GM12865 (cell line): ENCODE measurements around the gene AGBL4.
"Not testable (repeated sequence)": the region's sequence is repeated elsewhere in the genome, so short reads cannot be mapped to it uniquely, and the experiment has no call there.

ENCODE experiments used
- DNase-seq: peaks from one replicate; pipeline ENCODE4 v3.0.0; 2010; ENCODE audit warnings: low read depth
- H3K4me3 ChIP-seq: 2 replicates; pipeline ENCODE4 v1.5.1; 2011; ENCODE audit warnings: mild to moderate bottlenecking, low read depth, low read length, control low read depth
- TF ChIP-seq, protein P1 (sequence below): IDR thresholded peaks from 2 replicates; pipeline ENCODE4 v1.5.1; 2011; ENCODE audit warnings: low read length, control low read depth, low read depth, inconsistent platforms; ENCODE audit not compliant: insufficient read depth; ENCODE audit errors: missing control alignments

AGBL4 gene

DNA sequence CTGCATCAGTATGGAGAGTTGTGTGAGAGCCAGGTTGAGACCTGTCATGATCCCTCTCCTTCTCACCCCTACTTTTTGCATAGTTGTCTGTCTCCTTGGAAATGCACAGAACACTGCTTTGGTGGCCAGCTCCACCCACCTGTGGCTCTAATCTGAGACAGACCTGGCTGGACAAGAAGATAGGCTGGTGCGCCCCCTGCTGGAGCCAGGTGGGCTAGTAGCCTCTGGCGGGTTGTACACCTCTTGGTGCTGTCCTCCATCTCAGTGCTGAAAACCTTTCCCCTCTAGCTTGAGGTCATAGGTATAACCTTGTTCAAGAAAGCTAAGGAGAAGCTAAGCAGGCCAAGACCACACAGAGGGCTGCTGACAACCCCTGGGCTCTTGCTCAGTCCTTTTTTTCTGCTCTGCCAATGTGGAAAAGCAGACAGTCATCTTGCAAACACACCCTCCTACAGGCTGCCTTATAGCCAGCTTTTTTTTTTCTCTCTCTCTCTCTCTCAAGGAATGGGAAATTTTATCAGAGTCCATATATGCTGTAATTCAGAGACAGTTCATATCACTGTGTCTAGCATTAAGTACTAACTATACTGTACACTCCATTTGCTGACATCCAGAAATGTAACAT is 1492.9 kb downstream of the AGBL4 start:
- H3K4me3 ChIP-seq: no peak overlapping the region
- TF ChIP-seq, protein P1, sequence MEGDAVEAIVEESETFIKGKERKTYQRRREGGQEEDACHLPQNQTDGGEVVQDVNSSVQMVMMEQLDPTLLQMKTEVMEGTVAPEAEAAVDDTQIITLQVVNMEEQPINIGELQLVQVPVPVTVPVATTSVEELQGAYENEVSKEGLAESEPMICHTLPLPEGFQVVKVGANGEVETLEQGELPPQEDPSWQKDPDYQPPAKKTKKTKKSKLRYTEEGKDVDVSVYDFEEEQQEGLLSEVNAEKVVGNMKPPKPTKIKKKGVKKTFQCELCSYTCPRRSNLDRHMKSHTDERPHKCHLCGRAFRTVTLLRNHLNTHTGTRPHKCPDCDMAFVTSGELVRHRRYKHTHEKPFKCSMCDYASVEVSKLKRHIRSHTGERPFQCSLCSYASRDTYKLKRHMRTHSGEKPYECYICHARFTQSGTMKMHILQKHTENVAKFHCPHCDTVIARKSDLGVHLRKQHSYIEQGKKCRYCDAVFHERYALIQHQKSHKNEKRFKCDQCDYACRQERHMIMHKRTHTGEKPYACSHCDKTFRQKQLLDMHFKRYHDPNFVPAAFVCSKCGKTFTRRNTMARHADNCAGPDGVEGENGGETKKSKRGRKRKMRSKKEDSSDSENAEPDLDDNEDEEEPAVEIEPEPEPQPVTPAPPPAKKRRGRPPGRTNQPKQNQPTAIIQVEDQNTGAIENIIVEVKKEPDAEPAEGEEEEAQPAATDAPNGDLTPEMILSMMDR: peak; percentile 81
- DNase-seq: peak; percentile 70

DNA sequence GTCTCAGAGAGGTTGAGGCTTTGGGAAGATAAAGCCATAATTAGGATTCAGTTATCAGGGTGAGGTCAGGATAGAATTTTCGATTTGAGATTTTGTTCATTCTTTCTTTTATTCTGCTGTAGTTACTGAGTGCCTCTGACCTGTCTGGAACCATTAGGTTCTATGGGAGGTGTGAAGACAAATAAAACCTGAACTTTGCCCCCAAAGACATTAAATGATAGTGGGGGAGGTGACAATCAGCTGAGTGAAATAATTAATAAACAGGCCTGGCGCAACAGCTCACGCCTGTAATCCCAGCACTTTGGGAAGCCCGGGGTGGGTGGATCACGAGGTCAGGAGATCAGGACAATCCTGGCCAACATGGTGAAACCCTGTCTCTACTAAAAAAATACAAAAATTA is 1496.7 kb downstream of the AGBL4 start:
- no peak overlapping the region for H3K4me3 ChIP-seq
- no peak for DNase-seq
- TF ChIP-seq, protein P1: no peak

DNA sequence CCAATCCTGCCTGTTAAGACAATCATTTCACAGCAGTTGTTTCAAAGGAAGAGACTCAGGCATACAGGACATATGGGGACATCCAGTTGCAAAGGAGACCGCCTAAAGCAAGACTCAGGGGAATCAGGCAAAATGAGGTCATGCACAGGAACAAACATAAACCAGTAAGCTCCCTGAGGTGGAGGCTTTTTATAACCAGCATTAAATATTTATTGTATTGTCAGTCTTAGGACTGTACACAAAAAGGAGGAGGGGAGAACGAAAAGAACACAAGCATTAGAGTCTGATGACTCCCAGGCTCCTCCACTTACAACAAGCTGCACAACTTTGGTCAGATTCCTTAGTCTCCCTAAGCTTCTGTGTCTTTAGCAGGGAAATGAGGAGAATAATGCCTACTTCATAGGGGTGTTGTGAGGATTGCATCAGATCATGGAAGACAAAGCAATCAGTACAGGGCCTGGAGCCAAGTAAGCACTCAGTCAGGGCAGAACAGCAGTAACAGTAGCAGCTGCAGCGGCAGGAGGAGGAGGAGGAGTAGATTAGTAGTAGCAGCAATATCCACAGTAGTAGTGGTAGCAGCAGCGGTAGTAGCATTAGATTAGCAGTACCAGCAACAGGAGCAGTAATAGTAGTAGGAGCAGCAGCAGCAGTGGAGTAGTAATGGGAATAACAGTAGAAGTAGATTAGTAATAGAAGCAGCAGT is 1497.6 kb downstream of the AGBL4 start:
- no peak overlapping the region for H3K4me3 ChIP-seq
- TF ChIP-seq, protein P1: no peak
- DNase-seq: no peak

DNA sequence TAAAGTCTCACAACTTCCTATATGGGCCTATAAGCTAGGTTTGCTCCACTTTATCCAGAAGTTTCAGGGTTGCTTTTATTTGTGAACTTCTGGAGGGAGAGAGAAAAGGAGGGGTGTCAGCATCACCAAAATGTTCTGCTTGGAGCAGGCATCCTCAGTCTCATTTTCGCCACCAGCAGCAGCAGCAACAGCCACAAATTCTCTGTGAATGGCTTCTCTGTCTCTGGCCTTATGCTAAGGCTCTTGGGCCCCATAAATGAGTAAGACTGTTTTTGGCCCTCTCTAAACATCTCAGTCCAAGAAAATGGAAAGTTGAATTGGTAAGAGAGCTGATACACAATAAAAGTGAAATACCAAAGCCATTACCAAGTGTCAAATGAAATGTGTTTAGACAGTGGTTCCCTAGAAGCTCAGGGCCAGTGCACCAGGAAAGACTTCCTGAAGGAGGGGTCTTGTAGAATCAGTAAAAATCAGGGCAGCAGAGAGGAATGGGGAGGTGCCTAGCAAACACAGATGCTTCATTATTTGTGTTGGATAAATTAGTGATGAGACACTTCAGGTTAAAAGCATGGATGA is 1498.8 kb downstream of the AGBL4 start:
- TF ChIP-seq, protein P1: no peak
- no peak overlapping the region for H3K4me3 ChIP-seq
- DNase-seq: no peak

DNA sequence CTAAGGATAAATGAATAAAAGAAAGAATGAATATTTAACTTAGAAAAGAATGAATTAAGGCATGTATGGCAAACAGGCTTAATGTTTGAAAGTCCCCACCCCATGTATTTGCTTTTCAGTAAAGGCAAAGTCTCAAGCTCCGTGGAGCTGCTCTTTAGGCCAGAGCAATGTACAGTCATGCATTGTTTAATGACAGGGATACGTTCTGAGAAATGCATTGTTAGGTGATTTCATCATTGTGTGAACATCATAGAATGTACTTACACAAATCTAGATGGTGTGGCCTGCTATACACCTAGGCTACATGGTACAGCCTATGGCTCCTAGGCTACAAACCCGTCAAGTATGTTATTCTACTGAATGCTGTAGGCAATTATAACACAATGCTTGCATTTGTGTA is 1500.2 kb downstream of the AGBL4 start:
- no peak overlapping the region for H3K4me3 ChIP-seq
- no peak for DNase-seq
- TF ChIP-seq, protein P1: no peak

DNA sequence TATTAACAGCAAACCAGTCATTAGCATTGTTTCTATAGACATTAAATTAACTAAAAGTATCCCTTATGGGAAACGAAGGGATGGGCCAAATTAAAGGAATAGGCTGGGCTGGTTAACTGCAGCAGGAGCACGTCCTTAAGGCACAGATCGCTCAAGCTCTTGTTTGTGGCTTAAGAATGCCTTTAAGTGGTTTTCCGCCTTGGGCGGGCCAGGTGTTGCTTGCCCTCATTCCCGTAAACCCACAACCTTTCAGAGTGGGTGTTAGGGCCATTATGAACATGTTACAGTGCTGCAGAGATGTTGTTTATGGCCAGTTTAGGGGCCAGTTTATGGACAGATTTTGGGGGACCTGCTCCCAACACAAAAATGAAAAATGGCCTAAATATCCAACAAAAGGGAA is 1503.9 kb downstream of the AGBL4 start:
- H3K4me3 ChIP-seq, DNase-seq: not testable (repeated sequence)

DNA sequence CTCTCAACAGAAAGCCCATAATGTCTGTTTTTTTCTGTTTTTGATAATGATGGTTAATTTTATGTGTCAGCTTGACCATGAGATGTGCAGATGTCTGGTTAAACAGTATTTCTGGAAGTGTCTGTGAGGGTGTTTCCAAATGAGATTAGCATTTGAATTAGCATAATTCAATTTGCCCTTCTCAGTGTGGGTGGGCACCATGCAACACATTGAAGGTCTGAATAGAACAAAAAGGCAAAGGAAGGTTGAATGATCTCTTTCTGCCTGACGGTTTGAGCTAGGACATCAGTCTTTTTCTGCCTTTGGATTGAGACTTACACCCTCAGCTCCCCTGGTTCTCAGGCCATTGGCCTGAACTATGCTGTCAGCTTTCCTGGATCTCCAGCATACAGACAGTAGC is 1516.9 kb downstream of the AGBL4 start:
- DNase-seq: no peak
- H3K4me3 ChIP-seq: no peak overlapping the region
- TF ChIP-seq, protein P1: no peak
